IPS-11a (cell line): ENCODE results near the gene RNF41.

Source experiments
- H3K4me3 ChIP-seq: one replicate; pipeline ENCODE4 v1.5.1; 2013; ENCODE audit warnings: low read depth, low read length, control low read depth

RNF41 gene

GRCh38 chr12:56244494-56244893 is 22.8 kb upstream of the RNF41 start:
- H3K4me3 ChIP-seq = no peak overlapping the region

- H3K4me3 ChIP-seq = no peak overlapping the region
These were observed 22.0 kb upstream of the RNF41 start for GRCh38 chr12:56243731-56244181.

- H3K4me3 ChIP-seq = no peak overlapping the region
These were observed 21.3 kb upstream of the RNF41 start for GRCh38 chr12:56242986-56243385.

DNA sequence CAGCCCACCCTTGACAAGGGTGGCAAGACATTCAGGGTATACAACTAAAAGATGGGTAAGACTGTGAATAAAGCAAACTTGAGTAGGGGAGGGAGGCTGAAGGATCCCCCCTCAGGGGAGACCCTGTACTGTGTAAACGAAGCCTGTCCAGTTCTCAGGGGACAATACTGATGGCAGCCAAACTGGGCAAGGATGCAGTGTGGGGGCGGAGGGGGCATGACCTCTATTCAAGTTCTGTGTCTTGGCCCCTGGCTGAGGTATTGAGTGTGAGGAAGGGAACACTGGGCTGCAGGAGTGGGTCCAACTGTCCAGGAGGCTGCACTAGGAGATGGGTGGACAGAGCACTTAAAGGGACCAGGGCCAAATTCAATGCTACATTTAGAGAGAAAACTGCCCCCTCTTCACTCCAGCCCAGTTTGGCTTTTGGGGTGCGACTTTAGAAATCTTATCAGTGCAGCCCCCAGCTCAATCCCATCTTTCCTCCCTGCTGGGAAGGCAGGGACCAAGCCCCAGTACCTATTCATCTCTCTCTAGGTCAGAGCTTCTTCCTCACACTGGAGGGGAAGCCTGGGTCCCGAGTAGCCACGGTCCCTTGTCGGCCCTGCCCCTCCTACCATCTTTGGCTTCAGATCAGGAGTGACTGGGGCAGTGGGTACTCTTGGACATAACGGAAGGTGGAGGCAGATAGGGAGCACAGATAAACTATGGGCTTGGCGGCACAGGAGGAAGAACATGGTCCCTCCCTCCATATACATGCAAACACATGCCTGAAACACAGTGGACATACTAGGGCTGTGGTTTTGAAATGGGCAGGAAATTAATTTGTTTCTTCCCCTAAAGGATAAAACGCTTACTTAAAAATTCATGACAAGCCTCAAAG is 19.9 kb upstream of the RNF41 start:
- no peak overlapping the region for H3K4me3 ChIP-seq

DNA sequence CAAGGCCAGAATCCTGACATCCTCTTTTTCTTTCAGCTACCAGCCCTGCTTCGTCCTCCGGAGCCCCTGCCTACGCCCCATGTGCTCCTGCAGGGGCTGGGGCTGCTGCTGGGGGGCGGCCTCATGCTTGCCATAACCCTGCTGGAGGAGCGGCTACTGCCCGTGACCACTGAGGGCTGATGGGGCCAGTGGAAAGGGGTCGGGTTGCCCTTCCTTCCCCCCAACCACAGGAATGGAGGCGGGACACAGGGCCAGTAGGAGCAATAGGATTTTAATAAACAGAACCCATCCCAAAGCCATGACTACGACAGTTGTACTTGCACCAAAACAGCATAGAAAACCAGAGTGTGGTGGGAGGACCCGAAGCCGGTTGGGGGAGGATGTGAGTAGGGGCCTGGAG is 15.8 kb upstream of the RNF41 start:
- no peak overlapping the region for H3K4me3 ChIP-seq

- H3K4me3 ChIP-seq = no peak overlapping the region
These were observed 15.3 kb upstream of the RNF41 start for GRCh38 chr12:56236985-56237384.

DNA sequence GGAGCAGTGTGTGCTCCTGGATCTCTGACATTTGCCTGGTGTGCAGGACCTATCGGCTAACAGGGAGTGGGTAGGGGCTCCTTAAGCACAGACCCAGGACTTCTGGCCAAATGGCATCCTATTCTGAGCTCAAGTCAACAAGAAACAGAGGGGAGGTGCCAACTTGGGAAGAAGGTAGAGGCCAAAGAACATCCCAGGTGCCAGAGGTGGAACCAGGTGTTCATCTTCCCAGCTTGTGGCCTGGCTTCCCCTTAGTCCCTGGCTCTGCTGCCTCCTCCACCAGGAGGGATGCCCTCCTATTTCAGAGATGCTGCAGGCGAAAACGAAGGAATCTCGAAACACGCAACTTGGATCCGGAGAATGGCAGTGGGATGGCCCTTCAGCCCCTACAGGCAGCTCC is 14.4 kb upstream of the RNF41 start:
- H3K4me3 ChIP-seq = no peak overlapping the region

- no peak overlapping the region for H3K4me3 ChIP-seq
These were observed 13.2 kb upstream of the RNF41 start for GRCh38 chr12:56234746-56235436.

GRCh38 chr12:56231184-56231582 is 9.5 kb upstream of the RNF41 start:
- H3K4me3 ChIP-seq = no peak overlapping the region

DNA sequence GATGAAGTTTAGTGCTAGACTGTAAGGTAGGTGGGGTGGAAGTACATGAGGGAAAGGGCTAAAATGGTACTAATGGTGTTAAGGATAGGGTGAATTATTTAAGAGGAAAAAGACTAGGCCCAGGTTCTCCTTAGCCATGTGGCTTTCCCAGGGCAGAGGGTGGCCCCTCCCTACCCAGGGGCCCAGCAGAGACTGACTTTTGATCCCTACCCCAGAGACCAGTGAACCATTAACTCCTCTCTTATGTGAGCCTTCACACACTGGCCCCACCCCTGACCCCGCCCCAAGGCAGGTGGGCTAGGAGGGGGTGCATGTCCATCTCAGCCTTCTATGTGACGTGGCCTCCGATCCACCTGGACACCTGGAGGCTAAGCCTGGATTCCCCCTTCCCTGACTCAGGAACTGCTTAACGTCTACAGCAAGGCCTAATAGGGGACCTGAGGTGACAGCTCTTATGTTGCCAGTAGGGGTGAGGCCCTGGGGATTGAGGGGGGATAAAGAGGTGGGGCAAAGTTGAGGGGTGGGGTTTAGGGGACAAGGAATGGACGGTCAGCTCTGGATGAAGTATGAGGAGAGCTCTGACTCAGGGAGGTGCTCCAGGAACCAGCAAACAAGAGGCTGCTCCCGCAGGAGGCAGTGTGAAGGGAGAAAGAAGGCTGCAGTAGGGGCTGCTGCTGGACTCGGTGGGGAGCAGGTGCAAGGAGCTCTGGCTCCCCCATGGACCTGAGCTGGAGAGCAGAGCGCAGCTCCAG is 8.9 kb upstream of the RNF41 start:
- H3K4me3 ChIP-seq = no peak overlapping the region

DNA sequence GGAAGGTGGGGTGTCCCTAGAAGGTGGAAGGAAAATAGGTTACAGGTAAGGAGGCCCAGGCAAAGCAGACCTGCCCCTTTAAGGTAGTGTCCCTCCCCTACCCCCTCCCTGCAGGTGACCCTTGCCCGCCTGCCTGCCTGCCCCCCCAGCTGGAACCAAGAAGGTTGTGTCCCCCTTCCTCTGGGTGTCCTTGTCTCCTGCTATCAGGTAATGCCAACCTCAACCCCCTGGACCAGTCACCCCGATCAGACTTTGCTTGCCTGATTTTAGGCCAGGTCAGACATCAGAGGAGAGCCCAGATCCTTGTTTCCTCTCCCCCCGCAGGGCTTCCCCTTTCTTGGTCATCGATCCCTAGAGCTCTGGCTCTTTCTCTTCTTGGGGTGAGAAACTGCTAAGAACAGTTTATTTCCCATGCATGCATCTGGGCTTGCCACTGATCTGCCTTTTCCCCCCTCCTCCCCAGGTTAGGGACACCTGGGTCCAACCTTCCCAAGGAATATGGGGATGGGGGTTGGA is 8.3 kb upstream of the RNF41 start, which contains the start of gene SLC39A5:
SLC39A5 (plus strand) TSS at position 136 of the 516 bp plus-strand sequence. CDS start 1,224 bp downstream, outside the sequence.
- H3K4me3 ChIP-seq = no peak within 1 kb of the TSS

DNA sequence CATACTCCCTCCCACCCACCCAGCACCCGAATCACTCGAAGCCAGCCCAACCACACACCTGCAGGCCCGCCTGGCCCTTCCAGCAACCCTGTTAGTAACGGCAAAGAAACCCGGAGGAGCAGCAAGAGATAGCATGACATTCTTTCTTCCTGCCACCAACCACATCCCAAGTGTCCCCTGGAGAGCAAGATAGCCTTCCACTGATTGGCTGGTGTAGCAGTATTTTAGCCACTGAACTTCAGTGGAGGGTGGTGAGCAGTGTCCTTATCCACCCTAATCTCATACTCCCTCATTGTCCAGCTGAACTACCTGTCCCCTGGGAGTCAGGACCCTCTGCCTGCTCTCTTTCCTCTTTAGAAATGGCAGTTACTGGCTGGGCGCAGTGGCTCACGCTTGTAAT is 7.4 kb upstream of the RNF41 start:
- no peak overlapping the region for H3K4me3 ChIP-seq

- no peak overlapping the region for H3K4me3 ChIP-seq
These were observed 3.2 kb upstream of the RNF41 start for GRCh38 chr12:56224954-56225353.

DNA sequence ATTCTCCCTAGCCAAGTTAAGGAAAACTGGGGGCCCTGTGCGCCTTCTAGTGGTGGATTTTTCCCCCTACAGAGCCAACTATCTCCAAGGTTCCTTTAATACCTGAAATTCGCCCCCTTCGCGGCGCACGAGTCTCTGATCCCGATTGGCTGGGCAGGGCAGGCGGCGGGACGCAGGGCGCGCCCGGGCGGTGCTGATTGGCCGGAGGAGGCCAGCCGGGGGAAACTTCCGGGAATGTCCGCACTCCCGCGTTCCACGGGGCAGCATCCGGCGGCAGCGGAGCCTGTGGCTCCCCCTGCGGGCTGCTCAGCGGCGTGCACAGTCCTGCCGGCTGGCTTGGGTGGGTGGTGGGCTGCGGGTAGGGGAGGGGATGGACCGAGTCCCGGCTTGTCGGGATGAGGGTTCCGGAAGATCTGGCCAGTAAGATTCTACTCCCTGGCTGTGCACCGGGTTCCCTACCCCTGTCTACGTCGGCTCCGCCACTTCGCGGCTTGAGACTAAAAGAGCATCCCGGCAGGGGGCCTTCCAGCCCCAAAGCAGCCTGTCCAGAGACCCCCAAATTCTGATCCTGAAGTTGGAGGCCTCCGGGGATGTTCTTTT is 2.5 kb upstream of the RNF41 start, which contains the start of gene NABP2:
NABP2 (plus strand) TSS at position 241 of the 600 bp plus-strand sequence. CDS start 515 bp downstream, outside the sequence.
- H3K4me3 ChIP-seq = peak within 1 kb of the TSS; percentile 71

DNA sequence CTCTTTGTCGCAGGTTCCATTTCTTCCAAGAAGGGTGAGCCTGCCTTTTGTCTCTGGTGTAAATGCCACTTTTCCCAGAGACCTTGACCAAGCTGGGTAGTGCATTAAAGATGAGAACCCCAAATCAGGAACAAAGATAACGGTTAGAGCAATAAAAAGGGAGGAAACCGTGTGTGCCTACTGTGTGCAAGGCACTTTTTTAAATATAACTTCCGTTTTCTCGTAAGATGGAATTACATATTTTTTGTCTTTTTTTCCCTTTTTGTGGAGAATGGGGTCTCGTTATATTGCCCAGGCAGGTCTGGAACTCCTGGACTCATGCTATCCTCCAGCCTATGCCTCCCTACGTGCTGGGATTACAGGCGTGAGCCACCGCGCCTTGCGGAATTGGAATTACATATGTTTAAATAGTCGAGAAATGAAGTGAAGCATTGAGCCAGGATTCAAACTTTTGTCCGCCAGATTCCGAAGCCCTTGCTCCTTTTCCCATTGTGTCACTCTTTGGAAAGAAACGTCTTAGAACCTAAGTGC is 1.9 kb upstream of the RNF41 start:
- no peak overlapping the region for H3K4me3 ChIP-seq

- peak overlapping the region; percentile 92 for H3K4me3 ChIP-seq
These were observed 791 bp upstream of the RNF41 start for GRCh38 chr12:56222531-56222895.

- peak overlapping the region; percentile 92 for H3K4me3 ChIP-seq
These were observed 428 bp downstream of the RNF41 start for GRCh38 chr12:56221232-56221756.

GRCh38 chr12:56220611-56221231 is 1.0 kb downstream of the RNF41 start:
- peak overlapping the region; percentile 92 for H3K4me3 ChIP-seq

GRCh38 chr12:56219840-56220239 is 1.9 kb downstream of the RNF41 start:
- H3K4me3 ChIP-seq = no peak overlapping the region

DNA sequence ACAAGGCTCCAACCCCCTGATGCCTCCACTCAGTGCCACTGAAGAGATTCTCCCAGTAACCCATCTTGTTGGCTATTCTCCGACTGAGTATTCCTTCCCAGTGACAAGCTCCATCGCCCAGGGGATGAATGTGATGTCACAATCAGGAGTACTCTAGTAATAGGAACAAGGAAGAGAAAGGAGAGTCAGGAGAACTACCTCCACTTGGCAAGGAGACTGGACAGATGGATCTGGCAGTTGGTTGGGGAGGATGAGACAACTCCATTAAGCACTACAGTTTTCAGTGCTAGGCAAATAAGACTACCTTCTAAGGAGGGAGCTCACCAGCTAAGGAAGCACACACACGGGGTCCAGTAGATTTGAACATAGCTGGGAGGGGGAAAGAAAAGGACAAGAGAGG is 5.3 kb downstream of the RNF41 start:
- H3K4me3 ChIP-seq = no peak overlapping the region
